LNCaP clone FGC (cell line): Measurements from ENCODE around the gene SERHL2.
"Not testable (repeated sequence)": the region's sequence is repeated elsewhere in the genome, so short reads cannot be mapped to it uniquely, and the experiment has no call there.

Experiments used
- DNase-seq: peaks from one replicate; pipeline ENCODE4 v3.0.0-alpha.2; 2011; ENCODE audit warnings: low read depth
- H3K4me3 ChIP-seq: 2 replicates; pipeline ENCODE4 v1.5.1; 2011; ENCODE audit warnings: mild to moderate bottlenecking, low read depth, low read length, control low read depth
- TF ChIP-seq, protein P1 (sequence below): IDR thresholded peaks from 2 replicates; pipeline ENCODE4 v1.5.1; 2012; ENCODE audit warnings: mild to moderate bottlenecking; ENCODE audit not compliant: control insufficient read depth, insufficient read depth; ENCODE audit errors: extremely low read depth

SERHL2 gene, protein sequence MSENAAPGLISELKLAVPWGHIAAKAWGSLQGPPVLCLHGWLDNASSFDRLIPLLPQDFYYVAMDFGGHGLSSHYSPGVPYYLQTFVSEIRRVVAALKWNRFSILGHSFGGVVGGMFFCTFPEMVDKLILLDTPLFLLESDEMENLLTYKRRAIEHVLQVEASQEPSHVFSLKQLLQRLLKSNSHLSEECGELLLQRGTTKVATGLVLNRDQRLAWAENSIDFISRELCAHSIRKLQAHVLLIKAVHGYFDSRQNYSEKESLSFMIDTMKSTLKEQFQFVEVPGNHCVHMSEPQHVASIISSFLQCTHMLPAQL

DNA sequence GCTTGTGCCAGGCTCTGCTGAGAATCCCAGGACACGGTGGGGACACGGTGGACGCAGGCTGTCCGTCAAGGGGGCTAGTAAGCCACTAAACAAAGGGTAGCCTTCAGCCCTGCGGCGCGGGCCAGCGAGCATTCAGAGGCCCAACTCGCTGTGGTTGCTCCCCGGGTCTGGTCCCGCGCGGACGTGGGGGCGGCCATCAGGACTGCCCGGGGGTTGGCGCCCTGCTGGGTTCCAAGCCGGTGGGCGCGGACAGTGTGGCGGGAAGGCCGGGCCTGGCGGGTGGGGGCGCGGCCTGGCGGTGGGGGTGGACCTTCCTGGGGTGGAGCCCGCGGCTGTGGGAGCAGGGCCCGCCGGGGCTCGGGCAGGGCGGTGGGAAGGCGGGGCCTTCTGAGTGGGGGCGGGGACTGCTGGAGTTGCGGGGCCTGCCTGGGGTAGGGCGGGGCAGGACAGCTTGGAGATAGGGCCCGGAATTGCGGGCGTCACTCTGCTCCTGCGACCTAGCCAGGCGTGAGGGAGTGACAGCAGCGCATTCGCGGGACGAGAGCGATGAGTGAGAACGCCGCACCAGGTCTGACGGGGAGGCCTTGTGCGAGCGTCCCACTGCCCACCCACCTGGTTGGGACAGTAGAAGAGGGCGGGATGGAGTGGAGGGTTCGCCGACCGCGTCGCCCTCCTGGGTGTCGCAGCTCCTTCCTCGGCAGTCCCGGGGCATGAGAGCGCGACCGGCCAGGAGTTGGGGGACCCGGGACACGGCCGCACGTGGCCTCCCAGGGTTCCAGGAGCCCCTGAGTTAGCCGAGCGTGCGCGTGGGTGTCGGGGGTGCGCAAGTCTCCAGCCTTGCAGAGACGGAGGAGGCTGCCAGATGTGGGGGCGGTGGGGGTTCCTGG, at the start of gene SERHL2:
SERHL2 (plus strand) TSS at position 482 of the 887 bp plus-strand sequence; CDS start at position 547, 65 bp downstream.
- peak; percentile 14 for DNase-seq
- peak within 1 kb of the TSS; percentile 43 for H3K4me3 ChIP-seq
- TF ChIP-seq, protein P1, sequence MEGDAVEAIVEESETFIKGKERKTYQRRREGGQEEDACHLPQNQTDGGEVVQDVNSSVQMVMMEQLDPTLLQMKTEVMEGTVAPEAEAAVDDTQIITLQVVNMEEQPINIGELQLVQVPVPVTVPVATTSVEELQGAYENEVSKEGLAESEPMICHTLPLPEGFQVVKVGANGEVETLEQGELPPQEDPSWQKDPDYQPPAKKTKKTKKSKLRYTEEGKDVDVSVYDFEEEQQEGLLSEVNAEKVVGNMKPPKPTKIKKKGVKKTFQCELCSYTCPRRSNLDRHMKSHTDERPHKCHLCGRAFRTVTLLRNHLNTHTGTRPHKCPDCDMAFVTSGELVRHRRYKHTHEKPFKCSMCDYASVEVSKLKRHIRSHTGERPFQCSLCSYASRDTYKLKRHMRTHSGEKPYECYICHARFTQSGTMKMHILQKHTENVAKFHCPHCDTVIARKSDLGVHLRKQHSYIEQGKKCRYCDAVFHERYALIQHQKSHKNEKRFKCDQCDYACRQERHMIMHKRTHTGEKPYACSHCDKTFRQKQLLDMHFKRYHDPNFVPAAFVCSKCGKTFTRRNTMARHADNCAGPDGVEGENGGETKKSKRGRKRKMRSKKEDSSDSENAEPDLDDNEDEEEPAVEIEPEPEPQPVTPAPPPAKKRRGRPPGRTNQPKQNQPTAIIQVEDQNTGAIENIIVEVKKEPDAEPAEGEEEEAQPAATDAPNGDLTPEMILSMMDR, result no peak

DNA sequence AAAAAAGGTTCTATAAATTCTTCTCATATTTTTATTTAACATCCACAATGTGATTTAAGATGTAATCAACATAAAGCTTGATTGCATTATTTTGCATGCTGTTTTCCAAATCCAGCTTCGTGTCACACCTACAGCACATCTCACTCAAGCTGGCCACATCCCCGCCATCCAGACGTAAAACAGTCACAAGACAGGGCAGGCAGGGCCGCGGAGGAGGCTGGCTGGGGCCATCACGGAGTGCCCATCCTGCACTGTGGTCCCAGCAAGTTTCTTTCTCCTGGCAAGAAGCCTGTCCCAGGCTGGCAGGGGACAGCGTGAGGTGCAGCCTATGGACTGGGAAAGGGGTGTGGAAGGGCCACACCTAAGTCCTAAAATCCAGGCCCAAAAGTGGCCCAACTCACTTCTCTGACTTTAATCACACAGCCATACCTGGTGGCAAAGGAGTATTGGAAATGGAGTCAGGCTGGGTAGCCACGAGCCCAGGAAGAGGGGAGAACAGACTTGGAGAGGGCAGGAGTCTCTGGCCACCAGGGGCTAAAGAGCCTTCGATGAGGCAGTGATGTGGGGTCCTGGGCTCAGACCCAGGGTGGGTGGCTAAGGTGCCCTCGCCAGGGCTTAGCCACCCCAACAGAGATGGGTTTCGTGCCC, 45.3 kb upstream of the SERHL2 start:
- H3K4me3 ChIP-seq, result not testable (repeated sequence)

DNA sequence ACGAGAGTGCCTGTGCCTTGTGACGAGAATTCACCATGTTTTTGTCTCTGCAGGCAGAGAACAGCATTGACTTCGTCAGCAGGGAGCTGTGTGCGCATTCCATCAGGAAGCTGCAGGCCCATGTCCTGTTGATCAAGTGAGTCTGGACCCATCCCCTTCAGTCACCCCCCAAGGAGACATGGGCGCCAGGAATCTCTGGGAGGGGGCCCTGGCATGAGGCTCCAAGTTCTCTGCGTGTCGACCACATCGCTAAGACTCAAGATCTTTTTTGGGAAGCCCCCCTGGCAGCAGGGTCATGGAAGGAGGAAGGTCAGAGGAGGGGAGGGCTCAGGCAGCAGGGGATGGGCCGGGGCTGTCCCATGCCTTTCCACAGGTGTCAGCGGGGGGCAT, 44.8 kb upstream of the SERHL2 start:
- not testable (repeated sequence) for DNase-seq, H3K4me3 ChIP-seq

More for the DNA sequence above, 45.3 kb upstream of the SERHL2 start:
- DNase-seq, result not testable (repeated sequence)

DNA sequence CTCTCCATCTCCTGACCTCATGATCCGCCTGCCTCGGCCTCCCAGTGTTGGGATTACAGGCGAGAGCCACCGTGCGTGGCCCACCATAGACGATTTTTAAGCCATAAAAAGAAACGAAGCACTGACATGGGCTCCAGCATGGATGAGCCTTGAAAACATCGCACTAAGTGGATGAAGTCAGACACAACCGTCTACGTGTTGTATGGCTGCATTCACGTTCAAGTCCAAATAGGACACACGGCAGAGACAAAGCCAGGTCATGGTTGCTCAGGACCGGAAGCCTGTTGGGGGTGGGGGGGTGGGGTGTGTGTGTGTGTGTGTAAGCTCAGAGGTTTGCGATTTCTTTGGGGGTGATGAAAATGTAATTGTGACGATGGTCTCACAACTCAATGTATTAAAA, 44.2 kb upstream of the SERHL2 start:
- no peak for DNase-seq
- no peak overlapping the region for H3K4me3 ChIP-seq
- TF ChIP-seq, protein P1, result no peak

DNA sequence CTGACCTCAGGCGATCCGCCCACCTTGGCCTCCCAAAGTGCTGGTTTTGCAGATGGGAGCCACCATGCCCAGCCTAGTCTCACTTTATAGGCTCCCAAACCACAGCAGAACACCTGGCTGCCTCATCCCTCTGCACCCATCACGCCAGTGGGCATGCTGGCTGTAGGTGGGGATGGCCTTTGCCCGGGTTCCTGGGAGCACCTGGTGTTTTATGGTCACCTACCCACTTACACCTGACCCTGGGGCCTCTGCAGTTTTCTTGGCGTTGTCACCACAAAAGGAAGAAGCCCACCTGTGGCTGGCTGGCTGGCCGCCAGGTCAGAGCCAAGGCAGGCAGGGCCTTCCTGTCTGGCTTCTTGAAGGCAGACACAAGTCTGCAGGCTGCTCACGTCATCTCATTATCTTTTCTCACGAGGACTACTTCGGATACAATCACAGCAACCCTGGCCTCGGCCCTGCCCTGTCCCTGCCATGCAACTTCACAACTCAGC, 42.3 kb upstream of the SERHL2 start:
- no peak overlapping the region for H3K4me3 ChIP-seq
- no peak for DNase-seq
- TF ChIP-seq, protein P1, result no peak

DNA sequence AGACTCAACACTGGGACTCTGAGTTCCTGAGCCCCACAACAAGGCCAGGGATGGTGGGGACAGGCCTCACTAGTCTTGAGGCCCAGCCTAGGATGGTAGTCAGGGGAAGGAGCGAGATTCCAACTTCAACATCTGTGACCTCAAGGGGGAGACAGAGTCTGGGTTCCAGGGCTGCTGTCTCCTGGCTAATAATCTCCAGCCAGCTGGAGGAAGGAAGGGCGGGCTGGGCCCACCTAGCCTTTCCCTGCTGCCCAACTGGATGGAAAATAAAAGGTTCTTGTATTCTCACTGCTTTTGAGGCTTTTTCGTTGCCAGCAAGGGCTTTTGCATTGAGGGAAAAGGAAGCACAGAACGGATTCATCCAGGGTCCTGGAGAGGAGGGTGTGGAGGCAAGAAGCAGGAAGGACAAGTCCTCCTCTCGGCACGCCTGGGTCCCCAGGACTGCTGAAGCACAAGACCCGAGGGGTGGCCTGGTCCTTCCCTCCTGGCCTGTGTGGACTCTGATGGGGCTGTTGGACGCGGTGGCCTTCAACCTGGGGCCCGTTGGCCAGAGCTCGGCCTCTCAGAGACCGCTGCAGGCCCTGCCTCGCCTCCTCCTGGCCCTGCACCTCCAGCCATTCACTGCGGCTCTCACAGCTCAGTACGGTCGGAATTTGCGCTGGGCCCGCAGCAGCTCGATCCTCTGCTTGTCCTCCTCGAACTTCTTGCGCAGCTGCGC, 41.3 kb upstream of the SERHL2 start:
- not testable (repeated sequence) for H3K4me3 ChIP-seq, DNase-seq

DNA sequence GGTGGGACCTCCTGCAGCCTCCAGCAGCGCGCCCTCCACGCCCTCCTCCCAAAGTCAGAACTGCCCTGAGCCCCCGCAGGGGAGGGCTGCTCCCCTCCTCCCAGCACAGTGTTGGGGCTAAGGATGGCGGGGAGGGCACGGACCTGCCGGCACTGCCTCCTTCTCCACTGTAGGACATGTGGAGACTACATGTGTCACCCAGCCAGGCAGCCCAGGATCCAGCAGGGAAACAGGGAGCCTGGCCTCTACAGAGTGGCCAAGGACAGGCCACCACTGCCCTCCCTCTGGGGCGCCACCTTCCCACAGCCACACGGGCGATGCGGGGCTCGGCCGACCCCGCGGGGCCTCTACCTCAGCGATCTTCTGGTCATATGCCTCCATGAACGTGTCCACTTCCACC, 39.4 kb upstream of the SERHL2 start:
- H3K4me3 ChIP-seq, DNase-seq: not testable (repeated sequence)

DNA sequence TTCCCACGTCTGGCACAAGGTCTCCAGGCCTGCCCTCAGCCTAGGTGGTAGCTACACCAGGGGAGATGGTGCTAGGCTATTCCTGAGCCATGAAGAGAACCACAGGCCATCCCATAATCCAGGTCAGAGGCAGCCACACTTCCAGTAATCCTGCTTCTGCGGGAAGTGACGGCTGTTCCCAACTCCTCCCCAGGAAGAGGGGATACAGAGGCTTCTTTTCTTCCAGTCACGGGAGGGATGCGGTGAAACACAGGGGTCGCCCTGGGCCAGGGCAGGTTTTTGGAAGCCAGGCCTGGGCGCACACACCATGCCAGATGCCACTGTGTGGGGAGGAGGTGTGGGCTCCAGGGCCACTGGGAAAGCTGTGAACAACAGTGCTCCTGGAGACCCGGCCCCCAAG, 38.5 kb upstream of the SERHL2 start:
- not testable (repeated sequence) for DNase-seq, H3K4me3 ChIP-seq

DNA sequence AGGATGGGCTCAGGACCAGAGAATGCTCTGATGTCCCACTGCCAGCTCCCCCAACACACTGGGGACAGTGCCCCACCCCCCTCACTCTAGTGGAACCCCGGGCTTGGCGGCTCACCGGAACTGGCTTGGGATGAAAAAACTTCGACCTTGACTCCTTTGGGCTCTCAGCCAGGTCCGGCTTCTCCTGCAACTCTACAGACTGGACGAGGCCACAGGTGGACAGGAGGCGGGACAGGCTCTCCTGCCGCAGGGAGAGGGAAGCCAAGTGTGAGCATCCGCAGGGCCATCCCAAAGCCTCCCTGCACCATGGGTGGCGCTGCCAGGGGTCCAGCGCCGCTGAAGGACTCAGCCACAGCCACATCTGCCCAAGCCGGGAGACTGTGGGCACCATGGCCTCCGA, 37.9 kb upstream of the SERHL2 start:
- DNase-seq, result no peak
- no peak overlapping the region for H3K4me3 ChIP-seq
- TF ChIP-seq, protein P1, result no peak

DNA sequence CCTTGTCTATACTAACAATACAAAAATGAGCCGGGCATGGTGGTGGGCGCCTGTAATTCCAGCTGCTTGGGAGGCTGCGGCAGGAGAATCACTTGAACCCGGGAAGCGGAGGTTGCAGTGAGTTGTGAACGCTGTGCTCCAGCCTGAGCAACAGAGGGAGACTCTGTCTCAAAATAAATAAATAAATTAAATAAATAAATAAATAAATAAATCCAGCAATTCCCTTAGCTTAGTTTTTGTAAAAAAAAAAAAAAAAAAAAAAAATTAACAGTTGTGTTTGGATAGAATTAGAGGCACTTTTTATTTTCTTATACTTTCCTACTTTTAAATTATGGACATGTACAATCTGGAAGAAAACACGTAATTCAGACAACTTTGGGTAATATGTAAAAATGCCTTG, 36.7 kb upstream of the SERHL2 start:
- not testable (repeated sequence) for H3K4me3 ChIP-seq, DNase-seq

DNA sequence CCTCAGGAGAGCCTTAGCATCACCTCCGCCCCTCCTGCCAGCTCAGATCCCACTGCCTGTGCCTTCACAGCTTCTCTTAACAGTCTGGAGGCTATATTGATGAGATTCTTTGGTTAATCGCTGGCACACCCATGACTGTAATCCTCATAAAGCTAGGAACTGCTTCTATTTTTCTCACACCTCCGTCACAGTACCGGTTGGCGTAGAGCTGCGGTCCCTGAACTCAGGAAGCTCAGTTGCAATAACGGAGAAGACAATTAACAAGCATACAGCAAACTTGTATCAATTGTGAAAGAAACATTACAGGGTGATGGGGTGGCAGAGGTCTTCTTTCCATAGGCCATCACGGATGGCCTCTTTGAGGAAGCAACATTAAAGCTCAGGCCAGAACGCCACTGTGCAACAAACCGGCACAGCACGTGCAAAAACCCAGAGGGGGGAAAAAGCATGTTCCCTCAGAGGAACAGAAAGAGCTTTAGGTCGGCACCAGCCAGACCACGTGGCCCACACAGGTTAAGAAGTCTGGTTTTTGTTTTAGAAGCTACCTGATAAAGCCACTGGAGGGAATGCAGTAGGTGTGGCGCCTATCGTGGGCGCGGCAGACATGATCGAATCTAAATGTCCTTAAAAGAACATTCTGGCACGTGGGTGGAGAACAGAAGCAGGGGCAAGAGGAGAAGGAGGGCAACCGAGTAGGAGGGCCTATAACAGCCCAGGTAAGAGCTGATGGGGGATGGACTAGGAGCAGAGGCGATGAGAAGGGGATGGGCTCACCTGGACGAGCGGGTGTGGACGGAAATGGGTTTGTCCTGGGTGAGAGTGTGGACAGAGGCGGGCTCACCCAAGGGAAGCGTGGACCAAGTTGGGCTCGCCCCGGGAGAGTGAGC, 34.9 kb upstream of the SERHL2 start:
- DNase-seq, result not testable (repeated sequence)
- H3K4me3 ChIP-seq, result peak overlapping the region; percentile 60
